ENCODE results near the gene DYNC2H1. TPM values are rescaled to one million over a fixed set of nuclear protein-coding genes. Genes with fewer than 3 reads are reported as not detected.

The DYNC2H1 gene
- total RNA-seq, 2 donors from 2014 or later, result 18.1 to 18.2 TPM

GRCh38 chr11:103378931-103379330 lies 269.7 kb downstream of the DYNC2H1 start:
- no peaks in the 10 kb centered on the region for H3K9me3 ChIP-seq
- intact Hi-C loops (cut with DNase I), result no loop called here
- no peaks in the 10 kb centered on the region for H3K27me3 ChIP-seq (replicated peaks; ENCODE audit: insufficient read depth)
- H3K27ac ChIP-seq, result no peak overlapping the region
- no peak for DNase-seq (ENCODE audit: low spot score)
- no peaks in the 10 kb centered on the region for H3K36me3 ChIP-seq
- 95% methylated on average over 2 of the region's 2 CpGs for WGBS
- TF ChIP-seq POLR2AphosphoS5 (IDR thresholded peaks at IDR 0.05) (no peak), CTCF (IDR thresholded peaks at IDR 0.05) (no peak), POLR2A (IDR thresholded peaks at IDR 0.05) (no peak)
- H3K4me1 ChIP-seq (replicated peaks), result no peaks in the 10 kb centered on the region
- H3K4me3 ChIP-seq, result no peak overlapping the region

GRCh38 chr11:103380031-103380430 lies 270.8 kb downstream of the DYNC2H1 start:
- TF ChIP-seq POLR2A (IDR thresholded peaks at IDR 0.05) (no peak), CTCF (IDR thresholded peaks at IDR 0.05) (no peak), POLR2AphosphoS5 (IDR thresholded peaks at IDR 0.05) (no peak)
- no peak overlapping the region for H3K4me3 ChIP-seq
- H3K27me3 ChIP-seq (replicated peaks; ENCODE audit: insufficient read depth), result no peaks in the 10 kb centered on the region
- H3K4me1 ChIP-seq (replicated peaks), result no peaks in the 10 kb centered on the region
- no peak overlapping the region for H3K27ac ChIP-seq
- no peak for DNase-seq (ENCODE audit: low spot score)
- WGBS, result 73% methylated on average over 3 of the region's 3 CpGs
- intact Hi-C loops (cut with DNase I), result no loop called here
- H3K9me3 ChIP-seq, result no peaks in the 10 kb centered on the region
- H3K36me3 ChIP-seq, result no peaks in the 10 kb centered on the region

- TF ChIP-seq POLR2A (IDR thresholded peaks at IDR 0.05) (no peak), POLR2AphosphoS5 (IDR thresholded peaks at IDR 0.05) (no peak), CTCF (IDR thresholded peaks at IDR 0.05) (no peak)
- DNase-seq (ENCODE audit: low spot score), result no peak
- H3K4me1 ChIP-seq (replicated peaks), result no peaks in the 10 kb centered on the region
- no peak overlapping the region for H3K4me3 ChIP-seq
- no peaks in the 10 kb centered on the region for H3K36me3 ChIP-seq
- no peaks in the 10 kb centered on the region for H3K9me3 ChIP-seq
- intact Hi-C loops (cut with DNase I), result no loop called here
- H3K27ac ChIP-seq, result no peak overlapping the region
- H3K27me3 ChIP-seq (replicated peaks; ENCODE audit: insufficient read depth), result no peaks in the 10 kb centered on the region
These were observed 275.4 kb downstream of the DYNC2H1 start for GRCh38 chr11:103384652-103385051.

- 66% methylated on average over 2 of the region's 2 CpGs for WGBS
- Histone ChIP-seq H3K27ac (no peak overlapping the region), H3K4me3 (no peak overlapping the region), H3K27me3 (replicated peaks; ENCODE audit: insufficient read depth) (no peaks in the 10 kb centered on the region), H3K9me3 (no peaks in the 10 kb centered on the region), H3K4me1 (replicated peaks) (no peaks in the 10 kb centered on the region), H3K36me3 (no peaks in the 10 kb centered on the region)
- TF ChIP-seq POLR2AphosphoS5 (IDR thresholded peaks at IDR 0.05) (no peak), CTCF (IDR thresholded peaks at IDR 0.05) (no peak), POLR2A (IDR thresholded peaks at IDR 0.05) (no peak)
- no peak for DNase-seq (ENCODE audit: low spot score)
- intact Hi-C loops (cut with DNase I), result no loop called here
These were observed 286.4 kb downstream of the DYNC2H1 start for GRCh38 chr11:103395612-103396011.

- no peak for DNase-seq (ENCODE audit: low spot score)
- 84% methylated on average over 2 of the region's 2 CpGs for WGBS
- no peaks in the 10 kb centered on the region for H3K9me3 ChIP-seq
- no peaks in the 10 kb centered on the region for H3K4me1 ChIP-seq (replicated peaks)
- no peak overlapping the region for H3K4me3 ChIP-seq
- no peaks in the 10 kb centered on the region for H3K27me3 ChIP-seq (replicated peaks; ENCODE audit: insufficient read depth)
- no peaks in the 10 kb centered on the region for H3K36me3 ChIP-seq
- intact Hi-C loops (cut with DNase I), result no loop called here
- no peak overlapping the region for H3K27ac ChIP-seq
- TF ChIP-seq POLR2A (IDR thresholded peaks at IDR 0.05) (no peak), POLR2AphosphoS5 (IDR thresholded peaks at IDR 0.05) (no peak), CTCF (IDR thresholded peaks at IDR 0.05) (no peak)
These were observed 287.0 kb downstream of the DYNC2H1 start for GRCh38 chr11:103396237-103396636.

All from prostate gland (tissue), 2 donors.